Right cardiac atrium (tissue), 5 donors: Measurements from ENCODE around the gene SLC6A7. TPM values are rescaled to one million over a fixed set of nuclear protein-coding genes. Genes with fewer than 3 reads are reported as not detected.

ENCODE experiments used
- ATAC-seq, 2 donors: fragments of 200-7000 bp; cut with Tn5 transposase; one replicate each; pipeline versions ENCODE4 v1.8.0 to v1.9.1; 2020; ENCODE audit warnings: moderate library complexity in 2 of 2, mild to moderate bottlenecking in 1 of 2
- DNase-seq, 3 donors: peaks; one replicate each; pipeline ENCODE4 v3.0.0-alpha.2; 2020
- H3K27ac ChIP-seq: one replicate; pipeline ENCODE4 v1.5.1; 2013; ENCODE audit warnings: mild to moderate bottlenecking, low read length, control low read depth, moderate library complexity
- H3K27me3 ChIP-seq: one replicate; pipeline ENCODE4 v1.6.1; 2013; ENCODE audit not compliant: control insufficient read depth, insufficient read depth
- H3K4me1 ChIP-seq: one replicate; pipeline ENCODE4 v1.6.1; 2013; ENCODE audit warnings: low read length; ENCODE audit not compliant: control insufficient read depth, insufficient read depth
- H3K4me3 ChIP-seq: one replicate; pipeline ENCODE4 v1.5.1; 2013; ENCODE audit warnings: low read length, control low read depth
- H3K9me3 ChIP-seq: one replicate; pipeline ENCODE4 v1.6.1; 2013; ENCODE audit warnings: low read length; ENCODE audit not compliant: control insufficient read depth
- WGBS: extraction: QIAGEN DNeasy Blood & Tissue Kit; methylation state at CpG from one replicate; pipeline ENCODE4 v1.1.7; 2013; 5-methylcytosine and 5-hydroxymethylcytosine counted together
- intact Hi-C, 4 donors: fragments of 100-400 bp; cut with DNase I; formaldehyde crosslinking; loops; one replicate each; pipeline versions ENCODE4 v1.11.0 to v1.14.0; 2022 to 2023
- polyA plus RNA-seq: library from polyadenylated mRNA; stranded (reverse); fragments of 200-250 nt; gene quantifications from one replicate; pipeline ENCODE4 v1.2.3, GENCODE V29; 2013
- total RNA-seq, 4 donors: library from RNA; stranded (reverse); fragmentation: NEBNext Ultra II Directional; extraction: Animal tissue kit (Norgen Biotek cat#: 25700); gene quantifications; one replicate each; pipeline ENCODE4 v1.2.1, GENCODE V29; 2021
- donor health status: healthy with polysubstance abuse.
- donor health status: DM: no; HTN: yes; CAD: no.
- donor health status: DM: no; HTN: no; CAD: no.
- donor health status: DM: no; HTN: yes; CAD: no; lungs with severe emphysema.
- donor health status: DM: yes; HTN: yes; CAD: no.

Gene SLC6A7
- total and polyA plus RNA-seq, 5 donors, result not detected

- peaks cover 8% of the 10 kb centered on the region for H3K4me1 ChIP-seq
- intact Hi-C loops, result no loop called here
- no peak overlapping the region for H3K27ac ChIP-seq
- 82% methylated on average over 2 of the region's 2 CpGs for whole genome bisulfite sequencing
- H3K27me3 ChIP-seq, result no peaks in the 10 kb centered on the region
- no peak overlapping the region for H3K4me3 ChIP-seq
- no peak for ATAC-seq
- no peak for DNase-seq
- H3K9me3 ChIP-seq, result no peaks in the 10 kb centered on the region
These were observed 5.9 kb upstream of the SLC6A7 start for GRCh38 chr5:150184006-150184405.

GRCh38 chr5:150184990-150185912 is 4.6 kb upstream of the SLC6A7 start:
- H3K4me3 ChIP-seq, result no peak overlapping the region
- DNase-seq (no peak), ATAC-seq (no peak)
- intact Hi-C loops, result no loop called here
- peaks cover 3% of the 10 kb centered on the region for H3K4me1 ChIP-seq
- WGBS, result 86% methylated on average over 12 of the region's 12 CpGs
- H3K27me3 ChIP-seq, result no peaks in the 10 kb centered on the region
- H3K9me3 ChIP-seq, result no peaks in the 10 kb centered on the region
- H3K27ac ChIP-seq, result no peak overlapping the region

GRCh38 chr5:150186137-150186536 is 3.7 kb upstream of the SLC6A7 start:
- Histone ChIP-seq H3K4me3 (no peak overlapping the region), H3K27me3 (no peaks in the 10 kb centered on the region), H3K9me3 (no peaks in the 10 kb centered on the region), H3K4me1 (no peaks in the 10 kb centered on the region), H3K27ac (no peak overlapping the region)
- ATAC-seq (no peak), DNase-seq (no peak)
- intact Hi-C loops, result no loop called here
- 93% methylated on average over 8 of the region's 8 CpGs for WGBS

- Histone ChIP-seq H3K27ac (no peak overlapping the region), H3K27me3 (no peaks in the 10 kb centered on the region), H3K9me3 (no peaks in the 10 kb centered on the region), H3K4me3 (no peak overlapping the region), H3K4me1 (no peaks in the 10 kb centered on the region)
- intact Hi-C loops, result no loop called here
- WGBS, result 59% methylated on average over 4 of the region's 4 CpGs
- DNase-seq (no peak), ATAC-seq (no peak)
These were observed 3.0 kb upstream of the SLC6A7 start for GRCh38 chr5:150186897-150187296.

- DNase-seq (no peak), ATAC-seq (no peak)
- 63% methylated on average over 3 of the region's 3 CpGs for WGBS
- no peaks in the 10 kb centered on the region for H3K9me3 ChIP-seq
- intact Hi-C loops, result no loop called here
- H3K4me3 ChIP-seq, result no peak overlapping the region
- no peak overlapping the region for H3K27ac ChIP-seq
- H3K4me1 ChIP-seq, result no peaks in the 10 kb centered on the region
- H3K27me3 ChIP-seq, result no peaks in the 10 kb centered on the region
These were observed 1.6 kb upstream of the SLC6A7 start for GRCh38 chr5:150188146-150188842.

GRCh38 chr5:150189326-150189725 is 536 bp upstream of the SLC6A7 start:
- no peak overlapping the region for H3K4me3 ChIP-seq
- H3K4me1 ChIP-seq, result no peaks in the 10 kb centered on the region
- intact Hi-C loops, result no loop called here
- no peaks in the 10 kb centered on the region for H3K9me3 ChIP-seq
- DNase-seq (no peak), ATAC-seq (no peak)
- no peak overlapping the region for H3K27ac ChIP-seq
- no peaks in the 10 kb centered on the region for H3K27me3 ChIP-seq
- 83% methylated on average over 3 of the region's 3 CpGs for WGBS

GRCh38 chr5:150190503-150190979 is 679 bp downstream of the SLC6A7 start:
- no peaks in the 10 kb centered on the region for H3K4me1 ChIP-seq
- no peaks in the 10 kb centered on the region for H3K9me3 ChIP-seq
- DNase-seq (peak in 1 of 3 donors; percentile 31), ATAC-seq (no peak)
- H3K4me3 ChIP-seq, result no peak overlapping the region
- no peaks in the 10 kb centered on the region for H3K27me3 ChIP-seq
- WGBS, result 51% methylated on average over 16 of the region's 16 CpGs
- H3K27ac ChIP-seq, result no peak overlapping the region
- intact Hi-C loops, result no loop called here

- intact Hi-C loops, result no loop called here
- H3K4me1 ChIP-seq, result no peaks in the 10 kb centered on the region
- H3K9me3 ChIP-seq, result no peaks in the 10 kb centered on the region
- H3K4me3 ChIP-seq, result no peak overlapping the region
- ATAC-seq (no peak), DNase-seq (peak in 1 of 3 donors; percentile 15)
- 47% methylated on average over 2 of the region's 2 CpGs for WGBS
- no peaks in the 10 kb centered on the region for H3K27me3 ChIP-seq
- H3K27ac ChIP-seq, result no peak overlapping the region
These were observed 1.1 kb downstream of the SLC6A7 start for GRCh38 chr5:150190987-150191386.

GRCh38 chr5:150192462-150192861 is 2.6 kb downstream of the SLC6A7 start:
- intact Hi-C loops, result no loop called here
- no peak for ATAC-seq
- 76% methylated on average over 4 of the region's 4 CpGs for WGBS

GRCh38 chr5:150195736-150196485 is 6.0 kb downstream of the SLC6A7 start:
- DNase-seq (peak in 1 of 3 donors; percentile 5), ATAC-seq (no peak)
- H3K4me1 ChIP-seq, result no peaks in the 10 kb centered on the region
- H3K27ac ChIP-seq, result no peak overlapping the region
- intact Hi-C loops, result no loop called here
- H3K27me3 ChIP-seq, result no peaks in the 10 kb centered on the region
- H3K9me3 ChIP-seq, result no peaks in the 10 kb centered on the region
- H3K4me3 ChIP-seq, result no peak overlapping the region
- WGBS, result 80% methylated on average over 9 of the region's 9 CpGs

More at GRCh38 chr5:150192462-150192861, 2.6 kb downstream of the SLC6A7 start:
- no peaks in the 10 kb centered on the region for H3K27me3 ChIP-seq
- no peak overlapping the region for H3K27ac ChIP-seq
- H3K4me3 ChIP-seq, result no peak overlapping the region
- no peaks in the 10 kb centered on the region for H3K4me1 ChIP-seq
- no peaks in the 10 kb centered on the region for H3K9me3 ChIP-seq
- DNase-seq, result peak in 1 of 3 donors; percentile 19
